T-helper 1 cell (primary cell): ENCODE measurements around the gene SAG.
"Not testable (repeated sequence)": the region's sequence is repeated elsewhere in the genome, so short reads cannot be mapped to it uniquely, and the experiment has no call there.

Experiments used
- DNase-seq, 5 donors: peaks; one replicate each; pipeline ENCODE4 v3.0.0-alpha.2; 2012 to 2020

Gene SAG

DNA sequence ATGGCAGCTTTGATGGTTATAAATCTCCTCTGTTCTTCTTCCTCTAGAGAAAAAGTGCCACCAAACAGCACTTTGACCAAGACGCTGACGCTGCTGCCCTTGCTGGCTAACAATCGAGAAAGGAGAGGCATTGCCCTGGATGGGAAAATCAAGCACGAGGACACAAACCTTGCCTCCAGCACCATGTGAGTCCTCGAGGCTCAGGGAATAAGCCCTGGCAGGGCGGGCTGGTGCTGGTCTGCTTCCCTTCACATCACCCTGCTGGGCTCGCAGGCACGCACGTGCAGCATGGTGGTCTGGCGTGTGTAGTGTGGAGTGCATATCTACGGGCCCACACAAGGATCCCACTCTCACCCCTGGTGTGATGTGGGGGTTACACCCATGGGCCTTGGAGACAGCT lies 27.3 kb downstream of the SAG start:
- no peak for DNase-seq

DNA sequence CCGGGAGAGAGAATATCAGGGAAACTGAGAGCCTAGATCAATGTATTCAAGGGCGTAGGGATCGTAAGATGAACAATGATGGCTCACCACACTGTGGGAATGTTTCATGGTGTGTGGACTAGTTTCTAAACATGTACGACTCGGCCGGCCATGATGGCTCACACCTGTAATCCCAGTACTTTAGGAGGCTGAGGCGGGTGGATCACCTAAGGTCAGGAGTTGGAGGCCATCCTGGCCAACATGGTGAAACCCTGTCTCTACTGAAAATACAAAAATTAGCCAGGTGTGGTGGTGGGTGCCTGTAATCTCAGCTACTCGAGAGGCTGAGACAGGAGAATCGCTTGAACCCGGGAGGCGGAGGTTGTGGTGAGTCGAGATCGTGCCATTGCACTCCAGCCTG lies 28.5 kb downstream of the SAG start:
- DNase-seq, result not testable (repeated sequence)

DNA sequence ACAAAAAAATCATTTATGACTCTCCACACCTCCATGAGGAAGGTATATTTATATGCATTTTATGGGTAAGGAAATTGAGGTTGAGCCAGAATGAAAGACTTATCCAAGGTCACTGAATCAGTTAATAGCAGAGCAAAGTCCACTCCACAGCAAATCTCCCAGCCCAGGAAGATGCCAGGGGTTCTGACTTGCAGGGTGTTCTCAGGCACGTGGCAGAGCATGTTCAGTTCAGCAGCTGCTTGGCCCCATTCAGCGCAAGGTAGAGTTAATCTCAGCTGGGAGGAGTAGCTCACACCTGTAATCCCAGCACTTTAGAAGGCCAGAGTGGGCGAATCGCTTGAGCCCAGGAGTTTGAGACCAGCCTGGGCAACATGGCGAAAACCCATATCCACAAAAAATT lies 28.9 kb downstream of the SAG start:
- DNase-seq, result no peak

GRCh38 chr2:233338046-233338445 lies 30.4 kb downstream of the SAG start:
- DNase-seq, result no peak

DNA sequence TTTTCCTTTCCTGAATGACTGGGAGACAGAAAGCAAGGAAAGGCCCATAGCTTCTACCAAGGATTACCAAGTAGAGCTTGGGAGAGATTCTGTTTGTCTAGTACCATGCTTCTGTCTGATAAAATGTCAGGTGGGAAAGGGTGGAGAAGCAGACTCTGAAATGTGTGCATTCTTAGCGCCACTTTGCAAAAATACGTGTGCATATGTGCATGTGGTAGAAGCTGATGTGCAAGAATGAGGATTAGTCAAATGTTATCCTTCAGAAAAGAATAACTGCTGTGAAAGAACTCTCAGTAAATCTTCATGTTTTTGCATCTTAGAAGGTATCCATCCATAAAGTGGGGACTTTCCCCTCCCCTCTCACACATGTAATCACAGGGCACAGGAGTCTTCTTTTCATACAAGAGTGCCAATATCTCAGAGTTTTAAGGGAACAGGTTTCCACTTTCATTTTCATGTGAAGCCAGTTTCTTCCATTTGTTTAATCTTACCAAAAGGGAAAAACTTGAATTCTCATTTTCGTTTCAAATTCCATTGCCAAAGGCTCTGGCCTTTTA lies 31.3 kb downstream of the SAG start:
- DNase-seq, result no peak

GRCh38 chr2:233339427-233339826 lies 31.8 kb downstream of the SAG start:
- no peak for DNase-seq

DNA sequence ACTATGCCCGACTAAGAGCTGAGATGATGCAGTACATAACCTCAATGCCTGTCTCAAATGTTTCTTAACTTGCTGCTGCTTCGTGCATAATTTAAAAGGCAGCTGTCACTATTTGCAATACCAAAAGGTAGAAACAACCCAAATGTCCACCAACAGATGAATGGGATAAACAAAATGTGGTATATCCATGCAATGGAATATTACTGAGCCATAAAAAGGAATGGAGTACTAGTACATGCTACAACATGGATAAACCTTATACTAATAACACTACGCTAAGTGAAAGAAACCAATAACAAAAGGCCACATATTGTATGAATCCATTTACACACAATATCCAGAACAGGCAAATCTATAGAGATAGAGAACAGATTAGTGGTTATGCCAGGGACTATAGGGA lies 33.7 kb downstream of the SAG start:
- DNase-seq, result no peak

DNA sequence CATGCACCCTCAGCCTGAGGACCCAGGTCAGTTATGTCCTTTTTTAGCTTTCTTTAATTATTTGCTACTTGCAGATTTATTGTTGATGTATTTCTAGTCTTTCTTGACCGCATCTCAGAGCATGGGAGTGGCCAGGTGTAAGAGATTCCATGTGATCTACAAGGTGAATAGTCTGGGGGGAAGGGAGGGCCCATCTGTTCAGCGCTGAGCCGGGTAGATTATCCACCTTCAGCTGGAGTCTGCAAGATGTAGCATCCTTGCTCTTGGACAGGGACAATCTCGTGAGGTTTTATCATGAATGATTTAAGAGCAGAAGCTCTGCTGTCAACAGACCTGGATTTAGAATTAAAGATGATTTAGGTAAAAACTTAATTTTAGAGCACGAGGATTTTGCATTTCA lies 34.7 kb downstream of the SAG start:
- no peak for DNase-seq

- DNase-seq, result no peak
Measured at GRCh38 chr2:233343171-233343705, 35.6 kb downstream of the SAG start.

DNA sequence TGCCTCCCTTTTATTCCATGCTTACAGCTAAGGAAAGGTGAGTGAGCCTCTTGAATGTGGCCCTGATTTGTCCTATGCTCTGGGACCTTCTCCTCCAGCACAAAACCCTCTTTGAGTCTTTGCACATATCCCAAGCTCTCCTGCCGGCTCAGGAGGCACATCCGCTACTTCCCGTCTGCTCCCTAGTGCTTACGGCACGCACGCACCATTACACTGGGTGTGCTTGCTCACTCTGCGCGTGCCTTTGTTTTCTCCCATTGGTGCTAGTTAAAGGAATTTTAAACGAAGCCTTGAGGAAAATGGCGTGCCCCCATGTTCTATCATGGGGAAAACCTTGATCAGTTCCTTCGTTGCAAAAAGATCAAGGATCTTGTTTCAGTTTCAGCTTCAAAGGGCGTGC lies 38.8 kb downstream of the SAG start:
- no peak for DNase-seq

GRCh38 chr2:233346930-233347329 lies 39.3 kb downstream of the SAG start:
- no peak for DNase-seq

DNA sequence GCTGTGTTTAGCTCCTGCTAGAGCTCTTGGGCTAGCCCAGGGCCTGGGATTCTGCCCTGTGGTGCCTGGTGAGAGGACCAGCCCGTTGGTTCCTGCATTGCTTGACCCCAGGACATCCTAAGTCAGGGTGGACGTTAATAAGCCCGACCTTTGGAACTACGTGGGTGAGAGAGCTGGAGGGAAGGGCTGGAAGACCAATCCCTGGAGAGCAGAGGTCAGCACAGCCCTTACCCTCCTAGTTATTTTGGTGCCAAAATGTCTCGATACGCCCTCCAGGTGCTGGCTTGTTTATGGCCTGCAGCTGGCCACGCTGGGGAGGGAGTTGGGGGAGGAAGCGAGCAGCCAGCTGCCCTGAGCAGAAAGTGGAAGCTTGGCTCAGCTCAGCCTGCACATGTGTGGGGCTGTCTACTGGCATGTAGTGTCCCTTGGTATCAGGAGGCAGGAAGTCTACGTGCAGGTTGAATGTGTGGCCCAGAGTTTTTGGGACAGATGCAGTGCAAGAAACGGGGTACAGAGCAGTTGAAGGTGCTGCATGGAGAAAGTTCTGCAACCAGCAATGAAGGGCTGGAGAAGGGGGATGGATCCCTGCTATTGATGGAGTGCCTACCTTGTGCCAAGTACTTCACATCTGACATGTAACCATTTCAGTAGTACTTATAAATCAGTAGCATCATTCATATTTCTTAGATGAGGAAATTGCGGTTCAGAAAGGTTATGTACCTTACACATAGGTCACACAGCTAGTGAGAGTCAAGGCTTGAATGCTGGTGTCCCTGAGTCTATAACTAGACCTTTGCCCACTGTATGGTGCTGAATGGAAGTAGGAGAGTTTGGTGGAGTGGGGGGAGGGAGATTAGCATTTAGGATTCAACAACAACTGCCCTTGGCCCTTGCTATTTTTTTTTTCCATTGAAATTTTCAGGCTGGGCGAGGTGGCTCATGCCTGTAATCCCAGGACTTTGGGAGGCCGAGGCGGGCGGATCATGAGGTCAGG lies 41.7 kb downstream of the SAG start:
- no peak for DNase-seq

GRCh38 chr2:233350708-233351107 lies 43.1 kb downstream of the SAG start:
- no peak for DNase-seq

DNA sequence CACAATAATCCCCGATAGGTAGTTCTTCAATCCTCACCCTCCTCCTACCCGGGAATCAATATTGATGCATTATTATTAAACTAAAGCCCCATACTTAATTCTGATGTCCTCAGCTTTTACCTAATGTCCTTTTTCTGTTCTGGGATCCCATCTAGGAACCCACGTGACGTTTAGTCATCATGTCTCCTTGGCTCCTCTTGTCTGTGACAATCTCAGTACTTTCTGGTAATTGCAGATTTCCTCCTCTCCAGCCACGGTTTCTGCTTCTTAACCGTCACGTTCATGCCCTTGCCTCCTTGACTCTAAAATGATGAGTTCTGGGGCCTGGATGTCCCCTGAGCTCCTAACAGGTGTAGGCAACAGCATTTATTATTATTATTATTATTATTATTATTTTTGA lies 43.8 kb downstream of the SAG start:
- DNase-seq, result no peak

DNA sequence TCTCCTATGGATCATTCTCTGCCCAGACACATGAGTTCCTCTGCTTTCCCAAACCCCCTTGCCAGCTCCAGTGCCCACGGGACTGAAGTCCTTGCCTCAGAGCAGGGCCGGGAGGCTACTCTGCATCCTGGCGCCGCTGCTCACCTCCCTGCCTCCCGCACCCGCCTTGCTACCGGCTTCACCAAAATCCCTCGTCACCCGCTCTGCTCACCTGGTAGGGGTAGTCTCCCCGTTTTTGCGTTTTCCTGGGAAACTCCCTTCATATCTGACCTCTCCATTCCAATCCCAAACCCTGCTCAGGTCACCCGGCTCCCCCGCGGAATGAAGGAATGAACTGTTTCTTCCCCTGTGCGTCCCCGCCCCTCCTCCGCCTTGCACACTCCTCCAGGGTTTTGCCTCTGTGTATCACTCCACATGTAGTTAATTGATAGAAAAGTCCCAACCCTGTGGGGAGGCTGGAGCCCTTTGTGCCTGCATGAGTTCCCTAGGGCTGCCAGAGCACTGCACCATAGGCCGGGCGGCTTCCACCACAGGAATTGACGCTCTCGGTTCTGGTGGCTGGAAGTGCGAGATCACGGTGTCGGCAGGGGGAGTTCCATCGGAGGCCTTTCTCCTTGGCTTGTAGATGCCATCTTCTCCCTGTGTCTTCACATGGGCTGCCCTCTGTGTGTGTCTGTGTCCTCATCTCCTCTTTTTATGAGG lies 44.7 kb downstream of the SAG start:
- no peak for DNase-seq

- no peak for DNase-seq
Measured at GRCh38 chr2:233353101-233353768, 45.6 kb downstream of the SAG start.

- peak; percentile 53 to 80 (median 63) for DNase-seq
Measured at GRCh38 chr2:233353769-233354499, 46.3 kb downstream of the SAG start, which contains the start of gene DGKD. TSS of gene DGKD (plus strand) at chr2:233354494. CDS start at chr2:233354519, 25 bp downstream.

DNA sequence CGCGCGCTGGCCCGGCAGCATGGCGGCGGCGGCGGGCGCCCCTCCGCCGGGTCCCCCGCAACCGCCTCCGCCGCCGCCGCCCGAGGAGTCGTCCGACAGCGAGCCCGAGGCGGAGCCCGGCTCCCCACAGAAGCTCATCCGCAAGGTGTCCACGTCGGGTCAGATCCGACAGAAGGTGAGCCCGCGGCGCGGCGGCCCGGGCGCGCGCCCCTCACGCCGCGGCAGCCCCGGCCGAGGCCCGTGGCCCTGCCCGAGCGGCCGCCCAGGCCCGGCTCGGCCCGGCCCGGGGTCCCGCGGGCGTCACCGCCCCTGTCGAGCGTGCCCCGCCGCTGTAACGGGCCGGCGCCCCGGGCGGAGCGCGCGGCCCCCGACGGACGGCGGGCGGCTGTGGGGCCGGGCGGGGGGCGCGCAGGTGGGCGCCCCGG lies 46.9 kb downstream of the SAG start:
- DNase-seq, result no peak

- no peak for DNase-seq
Measured at GRCh38 chr2:233354971-233355574, 47.5 kb downstream of the SAG start.

DNA sequence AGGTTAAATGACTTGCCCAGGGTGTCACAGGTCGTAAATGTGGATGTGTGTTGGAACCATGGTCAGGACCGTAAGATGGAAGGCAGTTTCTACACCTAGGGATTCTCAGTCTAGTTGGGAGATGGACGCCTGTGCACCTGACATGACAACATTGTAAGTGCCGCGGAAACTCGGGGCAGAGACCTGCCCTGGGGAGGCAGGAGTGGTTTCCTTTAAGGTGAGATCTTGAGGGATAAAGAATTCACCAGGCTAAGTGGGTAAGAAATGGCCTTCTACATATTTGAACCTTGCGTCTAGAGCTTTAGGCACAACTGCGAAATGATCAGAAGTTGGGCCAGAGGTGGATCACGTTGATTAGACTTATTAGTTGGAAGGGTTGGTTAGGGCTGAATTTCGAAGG lies 48.3 kb downstream of the SAG start:
- no peak for DNase-seq

- DNase-seq, result peak in 1 of 5 donors; percentile 30
Measured at GRCh38 chr2:233356546-233357308, 49.1 kb downstream of the SAG start.
